ENCODE measurements around the gene GRM7. TPM values are rescaled to one million over a fixed set of nuclear protein-coding genes. Genes with fewer than 3 reads are reported as not detected.

Gene GRM7
- total and polyA plus RNA-seq, 9 donors = 0.18 to 0.85 (median 0.26) TPM; not detected in 3

DNA sequence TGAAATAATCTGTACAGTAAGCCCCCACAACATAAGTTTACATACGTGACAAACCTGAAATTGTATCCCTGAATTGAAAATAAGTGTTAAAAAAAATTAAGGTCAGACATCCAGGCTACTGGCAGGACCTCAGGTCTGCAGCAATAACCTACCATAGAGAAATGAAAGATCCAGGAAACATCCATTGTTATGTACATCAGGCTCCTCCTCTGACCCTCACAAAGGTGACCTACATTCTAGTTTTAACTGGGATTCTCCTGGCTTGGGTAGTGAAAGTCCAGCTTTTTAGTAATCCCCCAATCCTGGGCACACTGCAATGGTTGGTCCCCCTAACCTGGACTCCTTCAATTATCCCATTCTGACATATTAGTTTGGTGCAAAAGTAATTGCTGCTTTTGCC lies 891.1 kb downstream of the GRM7 start:
- DNase-seq = no peak
- TF ChIP-seq EP300 (IDR thresholded peaks at IDR 0.05) (no peak), POLR2A (IDR thresholded peaks at IDR 0.05) (no peak)
- TF ChIP-seq, protein P1, sequence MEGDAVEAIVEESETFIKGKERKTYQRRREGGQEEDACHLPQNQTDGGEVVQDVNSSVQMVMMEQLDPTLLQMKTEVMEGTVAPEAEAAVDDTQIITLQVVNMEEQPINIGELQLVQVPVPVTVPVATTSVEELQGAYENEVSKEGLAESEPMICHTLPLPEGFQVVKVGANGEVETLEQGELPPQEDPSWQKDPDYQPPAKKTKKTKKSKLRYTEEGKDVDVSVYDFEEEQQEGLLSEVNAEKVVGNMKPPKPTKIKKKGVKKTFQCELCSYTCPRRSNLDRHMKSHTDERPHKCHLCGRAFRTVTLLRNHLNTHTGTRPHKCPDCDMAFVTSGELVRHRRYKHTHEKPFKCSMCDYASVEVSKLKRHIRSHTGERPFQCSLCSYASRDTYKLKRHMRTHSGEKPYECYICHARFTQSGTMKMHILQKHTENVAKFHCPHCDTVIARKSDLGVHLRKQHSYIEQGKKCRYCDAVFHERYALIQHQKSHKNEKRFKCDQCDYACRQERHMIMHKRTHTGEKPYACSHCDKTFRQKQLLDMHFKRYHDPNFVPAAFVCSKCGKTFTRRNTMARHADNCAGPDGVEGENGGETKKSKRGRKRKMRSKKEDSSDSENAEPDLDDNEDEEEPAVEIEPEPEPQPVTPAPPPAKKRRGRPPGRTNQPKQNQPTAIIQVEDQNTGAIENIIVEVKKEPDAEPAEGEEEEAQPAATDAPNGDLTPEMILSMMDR (IDR thresholded peaks at IDR 0.05) = no peak
- 89 to 100% (median 97%) methylated on average over 1 of the region's 1 CpG for WGBS, 3 donors
- intact Hi-C loops (cut with DNase I) = no loop called here
- no peak overlapping the region for H3K4me3 ChIP-seq
- no peaks in the 10 kb centered on the region for H3K9me3 ChIP-seq
- H3K27me3 ChIP-seq = no peaks in the 10 kb centered on the region
- no peak overlapping the region for H3K27ac ChIP-seq
- no peaks in the 10 kb centered on the region for H3K36me3 ChIP-seq
- H3K4me1 ChIP-seq (ENCODE audit: insufficient read depth) = no peaks in the 10 kb centered on the region

DNA sequence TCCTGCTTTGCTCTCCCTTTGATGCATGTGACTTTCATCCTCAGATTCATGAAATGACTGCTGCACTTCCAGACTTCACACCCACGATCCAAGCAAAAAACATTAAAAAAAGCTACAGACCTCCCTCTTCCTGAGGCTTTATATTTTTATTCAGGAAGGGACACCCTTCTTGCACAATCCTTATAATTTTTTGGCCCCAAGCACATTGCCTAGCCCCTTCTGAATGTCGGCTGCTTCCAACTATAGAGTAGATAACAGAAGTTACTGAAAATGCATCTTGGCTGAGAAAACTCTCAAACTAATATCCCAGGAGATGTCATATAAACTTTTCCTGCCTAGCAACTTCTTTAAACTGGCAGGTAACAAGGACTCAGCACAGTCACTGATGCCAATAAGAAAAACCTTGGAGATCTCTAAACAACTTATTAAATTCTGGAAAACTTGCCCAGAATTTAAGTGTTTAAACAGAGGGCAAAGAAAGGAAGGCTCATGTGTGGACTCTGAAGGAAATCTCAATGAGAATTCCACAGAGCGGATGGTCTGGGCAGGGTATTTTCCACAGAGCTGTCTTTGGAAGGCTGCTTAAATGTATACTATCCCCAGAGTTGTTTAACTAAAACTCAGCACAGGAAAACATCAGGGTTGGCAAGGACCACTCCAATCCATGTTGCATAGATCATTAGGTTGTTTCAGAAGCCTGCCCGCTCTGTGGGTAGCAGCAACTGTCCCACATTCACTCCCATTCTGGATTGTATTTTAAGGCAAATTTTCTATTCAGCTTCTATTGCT lies 893.9 kb downstream of the GRM7 start:
- Histone ChIP-seq H3K4me1 (ENCODE audit: insufficient read depth) (no peaks in the 10 kb centered on the region), H3K36me3 (no peaks in the 10 kb centered on the region), H3K4me3 (no peak overlapping the region), H3K9me3 (no peaks in the 10 kb centered on the region), H3K27ac (no peak overlapping the region), H3K27me3 (no peaks in the 10 kb centered on the region)
- DNase-seq = no peak
- no peak for TF ChIP-seq EP300 (IDR thresholded peaks at IDR 0.05)
- no peak for TF ChIP-seq POLR2A (IDR thresholded peaks at IDR 0.05)
- TF ChIP-seq, protein P1 (IDR thresholded peaks at IDR 0.05) = no peak
- WGBS, 3 donors = 72 to 74% (median 73%) methylated on average over 4 of the region's 4 CpGs
- intact Hi-C loops (cut with DNase I) = no loop called here

DNA sequence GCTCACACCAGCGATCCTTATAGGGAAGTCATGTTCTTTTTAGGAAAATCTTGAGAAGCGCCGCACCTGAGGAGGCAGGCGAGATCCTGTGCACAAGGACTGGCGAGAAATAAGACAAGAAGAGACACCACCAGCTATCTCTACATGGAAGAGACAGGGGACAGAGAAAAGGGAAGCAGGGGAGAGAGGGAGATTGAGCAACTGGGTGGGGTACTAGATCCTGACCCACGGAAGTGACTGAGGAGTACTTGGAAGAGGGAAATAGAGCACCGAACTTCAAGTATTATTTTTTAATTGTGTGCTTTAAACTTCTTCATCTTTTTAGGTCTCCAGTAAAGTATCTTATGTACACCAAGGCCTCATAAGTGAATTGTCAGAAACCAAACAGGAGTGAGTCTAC lies 898.7 kb downstream of the GRM7 start:
- H3K4me1 ChIP-seq (ENCODE audit: insufficient read depth) = no peaks in the 10 kb centered on the region
- no peak for DNase-seq
- H3K9me3 ChIP-seq = no peaks in the 10 kb centered on the region
- TF ChIP-seq, protein P1 (IDR thresholded peaks at IDR 0.05) = no peak
- TF ChIP-seq EP300 (IDR thresholded peaks at IDR 0.05) (no peak), POLR2A (IDR thresholded peaks at IDR 0.05) (no peak)
- no peak overlapping the region for H3K27ac ChIP-seq
- 90 to 96% (median 95%) methylated on average over 7 of the region's 7 CpGs for WGBS, 3 donors
- intact Hi-C loops (cut with DNase I) = no loop called here
- no peaks in the 10 kb centered on the region for H3K36me3 ChIP-seq
- H3K4me3 ChIP-seq = no peak overlapping the region
- no peaks in the 10 kb centered on the region for H3K27me3 ChIP-seq

DNA sequence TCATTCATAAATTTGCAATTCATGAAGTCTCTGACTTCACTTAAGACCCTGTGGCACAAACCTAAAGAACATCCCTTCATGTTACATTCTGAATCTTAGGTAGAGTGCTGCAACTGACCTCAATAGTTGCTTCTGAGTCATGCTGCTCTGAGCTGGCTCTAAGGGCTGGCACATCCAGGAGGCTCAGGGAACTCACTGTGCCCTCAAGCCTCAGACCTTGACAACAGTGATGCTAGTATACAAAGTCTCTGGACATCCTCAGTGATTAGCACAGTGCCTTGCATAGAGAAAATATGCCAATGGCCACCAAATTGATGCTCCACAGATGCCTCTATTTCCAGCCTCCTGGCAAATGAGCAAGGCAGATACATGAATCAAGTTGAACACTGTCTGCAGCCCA lies 899.8 kb downstream of the GRM7 start:
- no peak for DNase-seq
- no peaks in the 10 kb centered on the region for H3K9me3 ChIP-seq
- intact Hi-C loops (cut with DNase I) = no loop called here
- H3K4me1 ChIP-seq (ENCODE audit: insufficient read depth) = no peaks in the 10 kb centered on the region
- H3K27ac ChIP-seq = no peak overlapping the region
- no peaks in the 10 kb centered on the region for H3K36me3 ChIP-seq
- TF ChIP-seq, protein P1 (IDR thresholded peaks at IDR 0.05) = no peak
- TF ChIP-seq EP300 (IDR thresholded peaks at IDR 0.05) = no peak
- TF ChIP-seq POLR2A (IDR thresholded peaks at IDR 0.05) = no peak
- H3K4me3 ChIP-seq = no peak overlapping the region
- H3K27me3 ChIP-seq = no peaks in the 10 kb centered on the region
